Measurements from ENCODE around the gene XIST. TPM values are rescaled to one million over a fixed set of nuclear protein-coding genes. Genes with fewer than 3 reads are reported as not detected.
A peak's percentile ranks its signal among the peaks of the same experiment; 100 is the strongest.

The XIST gene
- total and polyA plus RNA-seq, 2 of the 8 experiments (the other 6 are each of a cell fraction or from before 2014, with no cell fraction given): 0.06 to 0.19 TPM

- Histone ChIP-seq H3K36me3 (ENCODE audit: control insufficient read depth in 2 of 4, insufficient read depth in 4 of 4, low read length in 3 of 4) (no peaks in the 10 kb centered on the region), H3K79me1 (ENCODE audit: low read depth, low read length) (no peaks in the 10 kb centered on the region), H3K56ac (replicated peaks; ENCODE audit: insufficient read length, low read depth, low read length) (no peak overlapping the region), H3K79me2 (ENCODE audit: control insufficient read depth in 1 of 2, insufficient read depth in 2 of 2, low read length in 2 of 2) (no peaks in the 10 kb centered on the region), H3K9ac (replicated peaks in 1 of 4; ENCODE audit: extremely low read depth in 1 of 4, low read depth in 3 of 4, low read length in 3 of 4) (no peak overlapping the region), H3K27ac (ENCODE audit: low read depth, low read length) (no peak overlapping the region), H3K4me1 (replicated peaks in 1 of 4; ENCODE audit: control insufficient read depth in 3 of 4, insufficient read depth in 4 of 4, low read length in 3 of 4) (no peaks in the 10 kb centered on the region), H3K23ac (ENCODE audit: insufficient read length) (no peak overlapping the region), H4K20me1 (replicated peaks in 1 of 2; ENCODE audit: control insufficient read depth in 1 of 2, insufficient read depth in 2 of 2, low read length in 2 of 2) (no peaks in the 10 kb centered on the region), H2BK15ac (ENCODE audit: low read length) (no peak overlapping the region), H2BK120ac (replicated peaks; ENCODE audit: low read depth, low read length) (no peak overlapping the region), H4K5ac (ENCODE audit: insufficient read length, low read depth, low read length) (no peak overlapping the region), H3K4me3 (ENCODE audit: extremely low read depth in 1 of 4, insufficient read depth in 2 of 4, low read depth in 3 of 4, low read length in 4 of 4) (no peak overlapping the region), H2BK20ac (ENCODE audit: low read length) (no peak overlapping the region), H2BK5ac (ENCODE audit: low read depth, low read length) (no peak overlapping the region), H3K18ac (ENCODE audit: extremely low read depth, low read length) (no peak overlapping the region), H3K23me2 (ENCODE audit: low read depth, low read length) (no peaks in the 10 kb centered on the region), H2BK12ac (ENCODE audit: low read depth, low read length) (no peak overlapping the region), H3K27me3 (replicated peaks in 1 of 4; ENCODE audit: control insufficient read depth in 3 of 4, extremely low read depth in 1 of 4, insufficient read depth in 3 of 4, low read length in 3 of 4) (no peaks in the 10 kb centered on the region), H3K9me3 (ENCODE audit: insufficient read depth in 2 of 2, low read depth in 1 of 2, low read length in 1 of 2) (no peaks in the 10 kb centered on the region), H3K14ac (ENCODE audit: insufficient read length) (no peak overlapping the region), H2AFZ (ENCODE audit: low read length) (no peak overlapping the region), H4K91ac (replicated peaks; ENCODE audit: insufficient read length, low read length) (no peak overlapping the region), H4K8ac (ENCODE audit: extremely low read depth, insufficient read depth, low read length) (no peak overlapping the region), H3K4ac (replicated peaks; ENCODE audit: insufficient read length, low read depth, low read length) (no peak overlapping the region), H3K4me2 (ENCODE audit: insufficient read depth in 1 of 2, low read depth in 2 of 2, low read length in 2 of 2) (no peak overlapping the region), H2AK5ac (ENCODE audit: low read depth, low read length) (no peak overlapping the region)
- ChIA-PET CTCF (ENCODE audit: partially characterized antibody) (no interaction called here), POLR2A (ENCODE audit: partially characterized antibody) (no interaction called here)
- FAIRE-seq (peak; percentile 48), DNase-seq (ENCODE audit: low read depth in 1 of 2, low spot score in 2 of 2) (no peak)
- no CpG with 5 or more reads among the region's 1 CpG for WGBS, 2 experiments (ENCODE audit: extremely low coverage in 1 of 2, insufficient coverage in 1 of 2, insufficient read length in 1 of 2, insufficient replicate concordance in 2 of 2, low coverage in 1 of 2, low lambda C conversion rate in 2 of 2, missing lambda C conversion rate in 1 of 2)
- TF ChIP-seq CEBPB (IDR thresholded peaks at IDR 0.05; ENCODE audit: low read depth, low read length): no peak
- no peak for TF ChIP-seq TAF7 (optimal IDR thresholded peaks at IDR 0.05; ENCODE audit: borderline replicate concordance, low read depth, low read length)
- TF ChIP-seq SRF (IDR thresholded peaks at IDR 0.05; ENCODE audit: low read depth, low read length): no peak
- TF ChIP-seq SP1 (IDR thresholded peaks at IDR 0.05; ENCODE audit: low read depth, low read length): no peak
- TF ChIP-seq SP4 (IDR thresholded peaks at IDR 0.05; ENCODE audit: low read length): no peak
- TF ChIP-seq KDM1A (IDR thresholded peaks at IDR 0.05; ENCODE audit: borderline replicate concordance, low read length): no peak
- no peak for TF ChIP-seq SIX5 (IDR thresholded peaks at IDR 0.05; ENCODE audit: low read depth, low read length)
- TF ChIP-seq CHD2 (IDR thresholded peaks at IDR 0.05; ENCODE audit: low read length): no peak
- no peak for TF ChIP-seq RNF2 (IDR thresholded peaks at IDR 0.05; ENCODE audit: borderline replicate concordance, low read depth, low read length, missing control alignments, poor library complexity, severe bottlenecking)
- TF ChIP-seq, protein P1, sequence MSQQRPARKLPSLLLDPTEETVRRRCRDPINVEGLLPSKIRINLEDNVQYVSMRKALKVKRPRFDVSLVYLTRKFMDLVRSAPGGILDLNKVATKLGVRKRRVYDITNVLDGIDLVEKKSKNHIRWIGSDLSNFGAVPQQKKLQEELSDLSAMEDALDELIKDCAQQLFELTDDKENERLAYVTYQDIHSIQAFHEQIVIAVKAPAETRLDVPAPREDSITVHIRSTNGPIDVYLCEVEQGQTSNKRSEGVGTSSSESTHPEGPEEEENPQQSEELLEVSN (IDR thresholded peaks at IDR 0.05): no peak
- TF ChIP-seq NANOG (IDR thresholded peaks at IDR 0.05; ENCODE audit: insufficient read depth, low read depth, low read length, poor library complexity, severe bottlenecking): no peak
- TF ChIP-seq HDAC2 (IDR thresholded peaks at IDR 0.05; ENCODE audit: borderline replicate concordance in 1 of 2, low read depth in 2 of 2, low read length in 2 of 2): no peak
- TF ChIP-seq BACH1 (IDR thresholded peaks at IDR 0.05; ENCODE audit: low read length): no peak
- TF ChIP-seq BRCA1 (IDR thresholded peaks at IDR 0.05; ENCODE audit: low read depth, low read length): no peak
Measured at GRCh38 chrX:73839152-73839551, 13.4 kb downstream of the XIST start.
